PC-9 (cell line): ENCODE data around the gene DOCK1. TPM values are rescaled to one million over a fixed set of nuclear protein-coding genes. Genes with fewer than 3 reads are reported as not detected.

Experiments
- BruUV-seq: library from RNA; stranded (reverse); fragments of 400-500 nt; replicated peaks from 2 replicates; lab custom pipeline; 2021; lab: Mats Ljungman, UMichigan
- CTCF ChIA-PET: fragments of 300-600 bp; sonication (Branson Sonifier 250); formaldehyde crosslinking; loops from one replicate; lab custom pipeline; 2022; ENCODE audit warnings: antibody characterized with exemption; lab: Charles Lee
- POLR2A ChIA-PET: fragments of 300-600 bp; sonication (Branson Sonifier 250); formaldehyde crosslinking; loops from one replicate; lab custom pipeline; 2022; ENCODE audit warnings: antibody characterized with exemption; ENCODE audit not compliant: unreplicated experiment; lab: Charles Lee
- DNase-seq, 2 experiments: peaks; one replicate each; pipeline versions ENCODE4 v3.0.0 to v3.0.0-alpha.2; 2015 to 2022; ENCODE audit warnings: mixed read lengths in 1 of 2
- H2AFZ ChIP-seq: fragments of 200-600 bp; sonication (generic); 2 replicates; pipeline ENCODE4 v1.8.1; 2017; ENCODE audit warnings: antibody characterized with exemption
- H3F3A ChIP-seq: fragments of 200-600 bp; sonication (generic); 2 replicates; pipeline ENCODE4 v1.8.1; 2017; ENCODE audit warnings: antibody characterized with exemption, mild to moderate bottlenecking, low read depth; ENCODE audit not compliant: insufficient read depth
- H3K27ac ChIP-seq: fragments of 200-600 bp; sonication (generic); 2 replicates; pipeline ENCODE4 v1.6.1; 2016; ENCODE audit warnings: mixed run types
- H3K27me3 ChIP-seq: fragments of 200-600 bp; sonication (generic); 2 replicates; pipeline ENCODE4 v1.6.1; 2016; ENCODE audit warnings: low read depth, mixed run types; ENCODE audit not compliant: insufficient read depth
- H3K36me3 ChIP-seq: fragments of 200-600 bp; sonication (generic); 2 replicates; pipeline ENCODE4 v1.6.1; 2016; ENCODE audit warnings: low read depth, mixed run types
- H3K4me1 ChIP-seq: fragments of 200-600 bp; sonication (generic); replicated peaks from 2 replicates; pipeline ENCODE4 v1.6.1; 2016; ENCODE audit warnings: mixed run types; ENCODE audit not compliant: insufficient read depth
- H3K4me2 ChIP-seq: fragments of 200-600 bp; sonication (generic); 2 replicates; pipeline ENCODE4 v1.6.1; 2017; ENCODE audit warnings: mixed run types
- H3K4me3 ChIP-seq: fragments of 200-600 bp; sonication (generic); 2 replicates; pipeline ENCODE4 v1.6.1; 2016; ENCODE audit warnings: mixed run types
- H3K79me2 ChIP-seq: fragments of 200-600 bp; sonication (generic); 2 replicates; pipeline ENCODE4 v1.6.1; 2017; ENCODE audit warnings: low read depth, mixed run types
- H3K9me2 ChIP-seq: fragments of 200-600 bp; sonication (generic); 2 replicates; pipeline ENCODE4 v1.8.1; 2017; ENCODE audit warnings: mild to moderate bottlenecking; ENCODE audit not compliant: insufficient read depth
- H3K9me3 ChIP-seq: fragments of 200-600 bp; sonication (generic); 2 replicates; pipeline ENCODE4 v1.8.1; 2016; ENCODE audit warnings: low read depth; ENCODE audit not compliant: insufficient read depth
- H4K20me1 ChIP-seq: fragments of 200-600 bp; sonication (generic); 2 replicates; pipeline ENCODE4 v1.8.1; 2017; ENCODE audit not compliant: insufficient read depth
- EZH2 ChIP-seq: fragments of 200-600 bp; sonication (generic); IDR thresholded peaks from 2 replicates; pipeline ENCODE4 v1.8.0; 2017; ENCODE audit warnings: antibody characterized with exemption, low read depth
- intact Hi-C: fragments of 100-400 bp; cut with micrococcal nuclease; formaldehyde crosslinking; loops from one replicate; pipeline ENCODE4 v1.10.0; 2022; ENCODE audit not compliant: unreplicated experiment
- total RNA-seq: library from RNA; stranded (reverse); gene quantifications from 2 replicates; pipeline ENCODE4 v1.2.3, GENCODE V29; 2021
- TF ChIP-seq, protein P1 (sequence below): fragments of 200-600 bp; sonication (generic); conservative IDR thresholded peaks from 2 replicates; pipeline ENCODE4 v1.6.1; 2017; ENCODE audit warnings: mixed run types, antibody characterized with exemption, mild to moderate bottlenecking, moderate library complexity

DOCK1 gene
- total RNA-seq, 1 experiment from 2014 or later, result 24.8 TPM

- H3K9me3 ChIP-seq, result no peaks in the 10 kb centered on the region
- H3K4me1 ChIP-seq, result no peaks in the 10 kb centered on the region
- H3K4me3 ChIP-seq, result no peak overlapping the region
- H2AFZ ChIP-seq, result no peak overlapping the region
- intact Hi-C loops, result no loop called here
- no peaks in the 10 kb centered on the region for H4K20me1 ChIP-seq
- no peaks in the 10 kb centered on the region for H3K79me2 ChIP-seq
- no peaks in the 10 kb centered on the region for H3K27me3 ChIP-seq
- no peak for TF ChIP-seq EZH2
- TF ChIP-seq, protein P1, sequence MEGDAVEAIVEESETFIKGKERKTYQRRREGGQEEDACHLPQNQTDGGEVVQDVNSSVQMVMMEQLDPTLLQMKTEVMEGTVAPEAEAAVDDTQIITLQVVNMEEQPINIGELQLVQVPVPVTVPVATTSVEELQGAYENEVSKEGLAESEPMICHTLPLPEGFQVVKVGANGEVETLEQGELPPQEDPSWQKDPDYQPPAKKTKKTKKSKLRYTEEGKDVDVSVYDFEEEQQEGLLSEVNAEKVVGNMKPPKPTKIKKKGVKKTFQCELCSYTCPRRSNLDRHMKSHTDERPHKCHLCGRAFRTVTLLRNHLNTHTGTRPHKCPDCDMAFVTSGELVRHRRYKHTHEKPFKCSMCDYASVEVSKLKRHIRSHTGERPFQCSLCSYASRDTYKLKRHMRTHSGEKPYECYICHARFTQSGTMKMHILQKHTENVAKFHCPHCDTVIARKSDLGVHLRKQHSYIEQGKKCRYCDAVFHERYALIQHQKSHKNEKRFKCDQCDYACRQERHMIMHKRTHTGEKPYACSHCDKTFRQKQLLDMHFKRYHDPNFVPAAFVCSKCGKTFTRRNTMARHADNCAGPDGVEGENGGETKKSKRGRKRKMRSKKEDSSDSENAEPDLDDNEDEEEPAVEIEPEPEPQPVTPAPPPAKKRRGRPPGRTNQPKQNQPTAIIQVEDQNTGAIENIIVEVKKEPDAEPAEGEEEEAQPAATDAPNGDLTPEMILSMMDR, result no peak
- no peaks in the 10 kb centered on the region for H3K9me2 ChIP-seq
- ChIA-PET POLR2A (no interaction called here), CTCF (no interaction called here)
- H3K36me3 ChIP-seq, result no peaks in the 10 kb centered on the region
- H3F3A ChIP-seq, result no peaks in the 10 kb centered on the region
- H3K4me2 ChIP-seq, result no peak overlapping the region
- H3K27ac ChIP-seq, result no peak overlapping the region
- no TSS peak for BruUV-seq
- no peak for DNase-seq
These were observed 135.5 kb downstream of the DOCK1 start for GRCh38 chr10:127040756-127041155.

DNA sequence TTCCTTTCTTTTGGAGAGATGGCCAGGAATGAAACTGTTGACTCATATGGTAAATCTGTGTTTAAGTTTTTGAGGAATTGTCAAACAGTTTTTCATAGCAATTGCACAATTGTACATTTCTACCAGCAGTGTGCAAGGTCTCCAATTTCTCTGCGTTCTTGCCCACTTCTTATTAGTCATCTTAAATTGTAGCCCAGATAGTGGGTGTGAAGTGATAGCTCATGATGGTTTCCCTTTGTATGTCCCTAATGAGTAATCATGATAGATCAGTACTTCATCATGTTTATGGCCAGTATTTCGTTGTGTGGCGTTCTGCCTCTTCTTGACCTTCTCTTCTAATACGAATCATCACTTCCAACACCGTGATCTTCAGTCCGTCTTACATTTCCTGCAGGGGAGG lies 136.3 kb downstream of the DOCK1 start:
- TF ChIP-seq, protein P1, result no peak
- TF ChIP-seq EZH2, result no peak
- H3F3A ChIP-seq, result no peaks in the 10 kb centered on the region
- H3K4me1 ChIP-seq, result no peaks in the 10 kb centered on the region
- no peaks in the 10 kb centered on the region for H3K27me3 ChIP-seq
- H3K36me3 ChIP-seq, result no peaks in the 10 kb centered on the region
- H3K79me2 ChIP-seq, result no peaks in the 10 kb centered on the region
- H4K20me1 ChIP-seq, result no peaks in the 10 kb centered on the region
- no TSS peak for BruUV-seq
- intact Hi-C loops, result no loop called here
- no peak overlapping the region for H3K4me2 ChIP-seq
- H3K4me3 ChIP-seq, result no peak overlapping the region
- ChIA-PET POLR2A (no interaction called here), CTCF (no interaction called here)
- H2AFZ ChIP-seq, result no peak overlapping the region
- DNase-seq, result no peak
- H3K9me3 ChIP-seq, result no peaks in the 10 kb centered on the region
- no peak overlapping the region for H3K27ac ChIP-seq
- no peaks in the 10 kb centered on the region for H3K9me2 ChIP-seq

DNA sequence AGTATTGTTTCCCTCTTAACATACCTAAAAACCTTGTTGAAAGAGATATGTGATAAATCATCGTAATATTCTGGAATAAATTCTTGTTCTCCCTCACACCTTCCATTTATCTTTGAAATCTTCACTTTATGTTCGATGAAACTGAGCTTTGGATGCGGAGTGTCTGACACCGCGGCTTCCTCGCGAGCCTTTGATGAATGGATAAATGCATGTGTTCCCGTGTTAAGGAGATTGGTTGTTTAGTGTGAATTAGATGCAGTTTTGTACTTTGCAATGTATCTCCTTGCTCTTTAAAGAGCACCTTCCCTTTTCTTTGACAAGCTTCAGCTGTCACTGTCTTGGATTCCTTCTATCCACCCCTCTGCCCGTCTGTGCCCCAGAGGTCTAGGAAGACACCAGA lies 138.1 kb downstream of the DOCK1 start:
- Histone ChIP-seq H4K20me1 (no peaks in the 10 kb centered on the region), H3K27me3 (no peaks in the 10 kb centered on the region), H2AFZ (no peak overlapping the region), H3K4me3 (no peak overlapping the region), H3K9me2 (no peaks in the 10 kb centered on the region), H3K9me3 (no peaks in the 10 kb centered on the region), H3K79me2 (no peaks in the 10 kb centered on the region), H3K27ac (no peak overlapping the region), H3F3A (no peaks in the 10 kb centered on the region), H3K36me3 (no peaks in the 10 kb centered on the region), H3K4me2 (no peak overlapping the region), H3K4me1 (no peaks in the 10 kb centered on the region)
- BruUV-seq, result no TSS peak
- no peak for DNase-seq
- CTCF ChIA-PET, result no interaction called here
- TF ChIP-seq, protein P1, result no peak
- no peak for TF ChIP-seq EZH2
- POLR2A ChIA-PET, result no interaction called here
- intact Hi-C loops, result no loop called here
